Panc1 (cell line): ENCODE measurements around the gene NDUFS7. TPM values are rescaled to one million over a fixed set of nuclear protein-coding genes. Genes with fewer than 3 reads are reported as not detected.

Source experiments
- ATAC-seq: fragments of 200-7000 bp; cut with Tn5 transposase; 2 replicates; pipeline ENCODE4 v1.9.1; 2020; ENCODE audit warnings: mild to moderate bottlenecking, moderate library complexity
- BruUV-seq: library from RNA; stranded (reverse); fragments of 400-500 nt; replicated peaks from 2 replicates; lab custom pipeline; 2021; lab: Mats Ljungman, UMichigan
- CTCF ChIA-PET: fragments of 300-600 bp; sonication (Branson Sonifier 250); formaldehyde crosslinking; loops from one replicate; lab custom pipeline; 2022; ENCODE audit warnings: antibody characterized with exemption; lab: Charles Lee
- POLR2A ChIA-PET: fragments of 300-600 bp; sonication (Branson Sonifier 250); formaldehyde crosslinking; loops from one replicate; lab custom pipeline; 2022; ENCODE audit warnings: antibody characterized with exemption; lab: Charles Lee
- DNase-seq: peaks from one replicate; pipeline ENCODE4 v3.0.0-alpha.2; 2010; ENCODE audit warnings: low read depth, low spot score
- H3K27ac ChIP-seq: 2 replicates; pipeline ENCODE4 v1.5.1; 2011; ENCODE audit warnings: mild to moderate bottlenecking, low read length, inconsistent platforms
- H3K27me3 ChIP-seq: fragments of 200-500 bp; sonication (Bioruptor generic); 2 replicates; pipeline ENCODE4 v1.6.0; 2014; ENCODE audit warnings: low read length, inconsistent platforms; ENCODE audit not compliant: control insufficient read depth, insufficient read depth
- H3K36me3 ChIP-seq: fragments of 200-500 bp; sonication (Bioruptor generic); 2 replicates; pipeline ENCODE4 v1.5.1; 2014; ENCODE audit warnings: inconsistent platforms, mild to moderate bottlenecking, low read length, moderate library complexity; ENCODE audit not compliant: control insufficient read depth, insufficient read depth
- H3K4me1 ChIP-seq: 2 replicates; pipeline ENCODE4 v1.5.1; 2011; ENCODE audit warnings: inconsistent platforms, mild to moderate bottlenecking, low read length, moderate library complexity; ENCODE audit not compliant: control insufficient read depth, insufficient read depth
- H3K4me3 ChIP-seq, 2 experiments: 2 replicates each; pipeline ENCODE4 v1.5.1; 2011 to 2012; ENCODE audit warnings: low read depth in 2 of 2, low read length in 2 of 2, mild to moderate bottlenecking in 2 of 2, inconsistent platforms in 1 of 2, moderate library complexity in 1 of 2
- H3K9me3 ChIP-seq: fragments of 200-500 bp; sonication (Bioruptor generic); 2 replicates; pipeline ENCODE4 v1.5.1; 2014; ENCODE audit warnings: low read depth, mild to moderate bottlenecking, inconsistent platforms, low read length, moderate library complexity; ENCODE audit not compliant: control insufficient read depth, insufficient read depth
- POLR2AphosphoS5 ChIP-seq: IDR thresholded peaks from 2 replicates; pipeline ENCODE4 v1.6.1; 2012; ENCODE audit warnings: mild to moderate bottlenecking, low read depth, low read length, moderate library complexity
- REST ChIP-seq, 2 experiments: IDR thresholded peaks; 2 replicates each; pipeline ENCODE4 v1.6.1; 2011 to 2012; ENCODE audit warnings: low read depth in 2 of 2, control low read depth in 1 of 2, low read length in 1 of 2, mild to moderate bottlenecking in 1 of 2, moderate library complexity in 1 of 2; ENCODE audit not compliant: insufficient read depth in 1 of 2
- SIN3A ChIP-seq: IDR thresholded peaks from 2 replicates; pipeline ENCODE4 v1.6.1; 2012; ENCODE audit warnings: low read depth, mild to moderate bottlenecking, low read length, moderate library complexity, borderline replicate concordance; ENCODE audit not compliant: insufficient read depth
- TCF7L2 ChIP-seq: IDR thresholded peaks from 2 replicates; pipeline ENCODE4 v1.6.1; 2011; ENCODE audit warnings: mild to moderate bottlenecking, low read depth, low read length, inconsistent platforms
- in situ Hi-C: cut with HindIII; loops from 2 replicates; pipeline ENCODE4 v1.10.0; 2016; ENCODE audit warnings: low sequenced_read_pairs, low pct_unique_long_range_greater_than_20kb
- intact Hi-C: fragments of 100-400 bp; cut with micrococcal nuclease; formaldehyde crosslinking; loops from one replicate; pipeline ENCODE4 v1.10.0; 2022; ENCODE audit not compliant: unreplicated experiment
- total RNA-seq: library from RNA; stranded (reverse); gene quantifications from one replicate; pipeline ENCODE4 v1.2.1, GENCODE V29; 2021; ENCODE audit not compliant: unreplicated experiment
- TF ChIP-seq, protein P1 (sequence below): fragments of 450-650 bp; IDR thresholded peaks from 2 replicates; pipeline ENCODE4 v1.5.1; 2017; ENCODE audit warnings: mild to moderate bottlenecking

The NDUFS7 gene
- total RNA-seq, 1 experiment from 2014 or later, result 73.0 TPM

DNA sequence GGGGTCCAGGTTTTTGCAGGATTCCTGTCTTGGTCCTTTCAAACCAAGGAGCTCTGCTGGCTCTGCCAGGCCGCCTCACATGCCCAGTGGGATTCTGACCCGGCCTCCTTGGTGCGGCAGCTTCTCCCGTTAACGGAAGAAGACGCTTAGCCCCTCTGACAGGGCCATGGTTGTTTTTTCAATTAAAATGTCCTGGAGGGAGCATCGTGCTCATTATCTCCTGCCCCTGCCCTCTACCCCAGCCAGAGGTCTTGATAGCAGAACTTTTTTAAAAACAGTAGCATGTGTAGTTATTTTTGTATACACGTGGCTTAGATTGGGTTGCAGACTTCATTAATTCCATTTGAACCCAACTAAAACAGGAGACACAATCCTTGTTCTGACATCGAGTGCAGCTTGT, 43.0 kb downstream of the NDUFS7 start:
- TF ChIP-seq, protein P1, sequence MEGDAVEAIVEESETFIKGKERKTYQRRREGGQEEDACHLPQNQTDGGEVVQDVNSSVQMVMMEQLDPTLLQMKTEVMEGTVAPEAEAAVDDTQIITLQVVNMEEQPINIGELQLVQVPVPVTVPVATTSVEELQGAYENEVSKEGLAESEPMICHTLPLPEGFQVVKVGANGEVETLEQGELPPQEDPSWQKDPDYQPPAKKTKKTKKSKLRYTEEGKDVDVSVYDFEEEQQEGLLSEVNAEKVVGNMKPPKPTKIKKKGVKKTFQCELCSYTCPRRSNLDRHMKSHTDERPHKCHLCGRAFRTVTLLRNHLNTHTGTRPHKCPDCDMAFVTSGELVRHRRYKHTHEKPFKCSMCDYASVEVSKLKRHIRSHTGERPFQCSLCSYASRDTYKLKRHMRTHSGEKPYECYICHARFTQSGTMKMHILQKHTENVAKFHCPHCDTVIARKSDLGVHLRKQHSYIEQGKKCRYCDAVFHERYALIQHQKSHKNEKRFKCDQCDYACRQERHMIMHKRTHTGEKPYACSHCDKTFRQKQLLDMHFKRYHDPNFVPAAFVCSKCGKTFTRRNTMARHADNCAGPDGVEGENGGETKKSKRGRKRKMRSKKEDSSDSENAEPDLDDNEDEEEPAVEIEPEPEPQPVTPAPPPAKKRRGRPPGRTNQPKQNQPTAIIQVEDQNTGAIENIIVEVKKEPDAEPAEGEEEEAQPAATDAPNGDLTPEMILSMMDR, result no peak
- TF ChIP-seq TCF7L2 (no peak), SIN3A (no peak), REST (IDR thresholded peaks at IDR 0.05; ENCODE audit: insufficient read depth in 1 of 2, low read depth in 2 of 2, low read length in 1 of 2) (no peak), POLR2AphosphoS5 (no peak)
- in situ Hi-C loops, result no loop called here

DNA sequence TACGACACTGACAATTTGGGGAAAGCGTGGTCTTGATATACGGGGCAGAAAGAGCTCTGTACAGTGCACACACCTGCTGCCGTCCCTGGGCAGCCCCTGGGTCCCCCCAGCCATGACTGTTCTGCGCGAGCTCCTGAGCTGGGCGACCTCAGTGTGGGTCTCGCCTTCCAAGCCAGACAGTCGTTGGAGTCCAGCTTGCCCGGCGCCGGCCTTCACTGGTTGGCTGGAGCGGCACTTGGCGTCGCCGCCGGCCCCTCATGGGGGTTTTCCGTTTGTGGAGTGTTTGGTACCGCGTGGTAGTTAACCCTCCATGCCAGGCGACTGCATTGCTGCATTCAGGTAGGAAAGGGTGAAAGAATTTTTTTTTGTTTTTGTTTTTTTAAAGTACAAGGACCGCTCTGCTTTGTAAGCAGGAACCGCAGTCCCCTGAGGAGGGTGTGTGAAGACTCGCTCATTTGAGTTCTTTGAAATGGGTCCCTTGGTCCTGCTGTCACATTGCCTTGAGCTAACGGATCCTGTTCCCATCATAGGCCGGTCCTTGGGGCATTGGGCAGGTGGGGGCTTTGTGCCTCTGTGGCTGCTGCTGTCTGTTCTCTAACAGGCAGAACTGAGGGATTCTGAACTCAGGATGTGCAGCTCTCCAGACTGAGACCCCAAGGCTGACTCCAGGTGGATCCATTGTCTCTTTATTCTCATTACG, 43.7 kb downstream of the NDUFS7 start:
- Histone ChIP-seq H3K27me3 (no peaks in the 10 kb centered on the region), H3K27ac (no peak overlapping the region), H3K4me1 (no peaks in the 10 kb centered on the region), H3K4me3 (no peak overlapping the region), H3K9me3 (no peaks in the 10 kb centered on the region), H3K36me3 (no peaks in the 10 kb centered on the region; the same call in none of the 2 replicates)
- ChIA-PET CTCF (no interaction called here), POLR2A (no interaction called here)
- DNase-seq, result no peak
- TF ChIP-seq TCF7L2 (no peak), POLR2AphosphoS5 (no peak), SIN3A (no peak), REST (IDR thresholded peaks at IDR 0.05; ENCODE audit: insufficient read depth in 1 of 2, low read depth in 2 of 2, low read length in 1 of 2) (no peak)
- TF ChIP-seq, protein P1, result no peak
- no peak for ATAC-seq
- in situ Hi-C loops (no loop called here), intact Hi-C loops (no loop called here)
- TSS peak; percentile 27 for BruUV-seq

More for the DNA sequence above, 43.0 kb downstream of the NDUFS7 start:
- ATAC-seq, result no peak
- no peaks in the 10 kb centered on the region for H3K4me1 ChIP-seq
- DNase-seq, result no peak
- ChIA-PET POLR2A (no interaction called here), CTCF (no interaction called here)
- no peaks in the 10 kb centered on the region; the same call in none of the 2 replicates for H3K36me3 ChIP-seq
- BruUV-seq, result no TSS peak
- no peak overlapping the region for H3K4me3 ChIP-seq
- no peaks in the 10 kb centered on the region for H3K9me3 ChIP-seq
- no peaks in the 10 kb centered on the region for H3K27me3 ChIP-seq
- intact Hi-C loops, result no loop called here
- H3K27ac ChIP-seq, result no peak overlapping the region
